SHP77 treated with DMSO at 0.1 percent for 48 hours (cell line): ENCODE measurements around the gene MB.

Experiments
- DNase-seq: peaks from one replicate; lab custom pipeline; 2025; lab: John Stamatoyannopoulos, UW

The MB gene

DNA sequence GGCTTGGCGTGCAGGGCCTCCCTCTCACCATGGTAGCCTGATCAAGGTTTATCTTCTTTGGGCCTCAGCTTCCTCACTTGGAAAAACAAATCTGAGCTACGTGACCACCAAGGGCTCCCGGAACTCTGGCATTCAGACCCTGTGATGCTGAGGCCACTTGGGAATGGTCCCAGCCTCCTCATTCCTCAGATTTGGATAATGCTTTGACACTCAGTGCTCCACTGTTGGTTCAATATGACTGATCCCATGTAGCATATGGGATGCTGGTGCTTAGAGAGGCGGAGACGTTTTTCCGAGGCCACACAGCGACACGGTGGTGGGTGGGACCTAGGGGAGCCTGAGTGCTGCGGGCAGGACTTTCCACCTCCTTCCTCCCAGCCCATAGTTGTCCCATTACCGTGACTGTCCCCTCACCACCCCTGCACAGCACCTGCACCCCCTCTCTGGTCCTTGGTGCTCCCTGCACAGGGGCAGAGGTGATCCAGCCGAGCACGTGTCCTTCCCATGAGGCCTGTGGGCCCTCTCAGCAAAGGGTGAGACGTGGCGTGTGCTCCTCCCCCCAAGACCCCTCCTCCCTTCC is 23.1 kb downstream of the MB start:
- DNase-seq, result no peak

DNA sequence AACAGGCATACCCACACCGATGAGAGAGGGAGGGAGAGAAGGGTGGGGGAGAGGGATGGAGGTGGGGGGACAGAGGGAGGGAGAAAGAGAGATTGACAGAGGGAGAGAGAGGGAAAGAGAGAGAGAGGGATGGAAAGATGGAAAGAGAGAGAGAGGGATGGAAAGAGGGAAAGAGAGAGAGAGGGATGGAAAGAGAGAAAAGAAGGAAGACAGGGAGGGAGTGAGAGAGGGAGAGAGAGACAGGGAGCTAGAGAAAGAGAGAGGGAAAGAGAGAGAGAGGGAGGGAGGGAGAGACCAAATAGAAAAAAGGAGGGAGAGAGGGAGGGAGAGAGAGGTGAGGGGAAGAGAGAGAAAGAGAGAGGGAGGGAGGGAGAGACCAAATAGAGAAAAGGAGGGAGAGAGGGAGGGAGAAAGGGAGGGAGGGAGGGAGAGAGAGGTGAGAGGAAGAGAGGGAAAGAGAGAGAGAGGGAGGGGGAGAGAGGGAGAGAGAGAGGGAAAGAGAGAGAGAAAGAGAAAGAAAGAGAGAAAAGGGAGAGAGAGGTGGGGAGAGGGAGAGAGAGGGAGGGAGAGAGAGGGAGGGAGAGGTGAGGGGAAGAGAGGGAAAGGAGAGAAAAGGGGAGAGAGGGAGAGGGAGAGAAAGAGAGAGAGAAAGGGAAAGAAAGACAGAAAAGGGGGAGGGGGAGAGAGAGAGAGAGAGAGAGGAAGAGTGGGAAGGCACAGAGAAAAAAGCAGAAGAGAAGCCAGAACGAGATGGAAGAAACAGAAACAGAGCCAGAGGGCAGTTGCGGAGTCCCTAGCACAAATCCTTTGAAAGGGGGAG is 23.8 kb downstream of the MB start:
- DNase-seq, result no peak

DNA sequence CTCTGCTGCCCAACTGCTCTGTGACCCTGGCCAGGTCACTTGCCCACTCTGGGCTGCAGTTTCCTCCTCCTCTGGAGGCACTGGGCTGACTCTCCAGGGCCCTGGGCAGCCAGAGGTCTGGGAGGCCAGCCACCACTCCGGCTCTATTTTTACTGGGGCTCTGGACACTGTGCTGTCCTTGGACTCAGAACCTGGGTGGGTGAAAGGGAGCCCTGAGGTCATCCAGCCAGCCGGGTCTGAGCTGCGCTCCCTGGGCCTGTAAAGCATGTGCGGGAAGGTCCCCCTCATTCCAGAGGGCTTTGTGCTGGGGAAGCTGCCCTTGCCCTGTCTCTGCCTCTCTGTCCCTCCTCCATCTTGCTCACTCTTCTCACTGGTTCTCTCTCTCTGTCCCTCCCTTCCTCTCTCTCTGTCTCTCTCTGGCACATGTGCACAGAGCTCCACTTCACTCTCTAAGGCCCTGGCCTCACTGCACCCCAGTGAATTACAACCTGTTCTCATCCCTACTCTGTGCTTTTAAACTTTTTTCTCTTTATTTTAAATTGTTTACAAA is 24.6 kb downstream of the MB start:
- DNase-seq, result no peak

DNA sequence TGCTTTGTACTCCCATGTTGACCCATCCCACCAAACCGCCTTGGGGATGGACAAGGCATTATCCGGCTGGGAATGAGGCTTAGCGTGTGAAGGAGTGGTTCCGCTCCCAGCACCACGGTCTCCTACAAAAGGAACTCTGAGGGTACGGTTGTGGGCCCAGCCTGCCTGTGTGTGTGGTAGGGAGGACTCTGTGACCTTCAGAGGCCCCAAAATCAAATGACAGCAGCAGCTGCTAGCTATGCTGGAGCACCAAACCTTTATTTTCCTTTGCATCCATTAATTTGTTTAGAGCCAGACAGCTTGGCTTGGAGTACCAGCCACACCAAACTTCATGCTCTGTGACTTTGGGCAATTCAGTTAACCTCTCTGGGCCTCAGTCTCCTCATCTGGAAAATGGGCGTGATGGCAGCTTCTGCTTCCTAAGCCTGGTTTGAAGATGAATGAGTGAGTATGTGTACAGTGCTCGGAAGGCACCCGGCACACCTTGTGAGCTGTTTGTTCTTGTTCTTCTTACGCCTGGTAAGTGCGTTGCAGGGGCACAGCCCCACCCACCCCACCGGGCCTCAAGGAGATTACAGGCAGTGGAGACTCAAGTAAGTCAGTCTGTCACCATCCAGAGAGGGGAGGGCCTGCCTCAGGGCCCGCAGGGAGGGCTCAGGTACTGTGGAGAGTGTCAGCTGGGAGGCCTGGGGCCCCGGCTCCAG is 25.3 kb downstream of the MB start:
- DNase-seq, result no peak

DNA sequence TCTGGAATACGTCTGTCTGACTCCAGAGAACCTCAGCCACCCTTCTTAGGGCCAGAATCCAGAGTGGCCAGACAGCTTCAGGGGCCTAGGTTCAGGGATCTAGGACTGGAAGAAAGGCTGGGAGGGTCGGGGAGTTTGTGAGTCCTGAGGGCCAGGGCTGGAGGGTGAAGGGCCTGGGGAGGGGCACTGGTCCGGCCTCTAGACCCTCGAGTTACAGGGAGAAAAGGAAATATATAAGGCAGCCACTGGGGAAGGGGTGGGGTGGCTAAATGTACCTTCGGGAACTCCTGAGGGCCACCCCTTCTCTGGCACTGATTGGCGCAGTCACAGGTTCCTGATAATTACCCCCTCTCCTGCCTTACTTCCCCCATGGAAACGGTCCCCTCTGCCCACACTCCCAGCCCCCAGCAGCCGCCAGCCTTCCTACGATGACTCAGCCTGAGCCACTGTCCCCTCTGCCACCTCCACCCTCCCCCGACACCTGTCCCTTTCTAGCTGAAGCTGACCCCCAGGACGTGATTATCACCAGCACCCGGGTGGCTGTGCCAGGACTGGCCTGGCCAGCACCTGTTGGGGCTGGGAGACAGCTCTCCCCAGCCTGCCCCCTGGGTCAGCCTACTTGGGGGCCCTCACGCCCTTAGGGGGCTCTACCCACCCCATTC is 26.4 kb downstream of the MB start:
- DNase-seq, result no peak

DNA sequence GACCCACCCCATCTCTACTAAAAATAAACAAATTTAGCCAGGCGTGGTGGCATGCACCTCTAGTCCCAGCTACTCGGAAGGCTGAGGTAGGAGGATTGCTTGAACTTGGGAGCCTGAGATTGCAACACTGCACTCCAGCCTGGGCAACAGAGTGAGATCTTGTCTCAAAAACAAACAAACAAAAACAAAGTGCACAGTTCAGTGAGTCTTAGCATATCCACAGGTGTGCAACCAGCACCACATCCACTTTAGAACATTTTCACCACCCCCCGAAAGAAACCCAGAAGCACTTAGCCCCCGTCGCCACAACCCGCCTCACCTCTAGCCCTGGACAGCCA is 27.4 kb downstream of the MB start:
- DNase-seq, result no peak

GRCh38 chr22:35589071-35589755 is 27.9 kb downstream of the MB start:
- no peak for DNase-seq

DNA sequence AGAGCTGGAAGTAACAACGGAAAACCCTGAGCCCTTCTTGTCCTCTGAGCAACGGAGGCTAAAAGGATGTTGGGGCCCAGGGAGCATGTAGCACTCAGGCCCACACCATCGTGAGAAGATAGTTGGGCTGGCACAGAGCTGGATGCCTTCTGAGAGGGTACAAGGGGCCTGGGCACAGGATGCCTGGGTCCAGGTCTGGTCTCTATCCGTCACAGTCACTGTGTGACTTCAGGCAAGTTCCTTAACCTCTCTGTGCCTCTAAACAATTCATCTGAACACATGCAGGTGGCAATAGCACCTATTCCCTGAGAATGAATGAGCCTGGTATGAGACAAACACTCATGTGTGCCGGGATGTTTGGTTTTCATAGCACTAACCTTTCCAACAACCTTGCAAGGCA is 29.2 kb downstream of the MB start:
- no peak for DNase-seq

GRCh38 chr22:35587447-35587870 is 29.7 kb downstream of the MB start:
- no peak for DNase-seq

DNA sequence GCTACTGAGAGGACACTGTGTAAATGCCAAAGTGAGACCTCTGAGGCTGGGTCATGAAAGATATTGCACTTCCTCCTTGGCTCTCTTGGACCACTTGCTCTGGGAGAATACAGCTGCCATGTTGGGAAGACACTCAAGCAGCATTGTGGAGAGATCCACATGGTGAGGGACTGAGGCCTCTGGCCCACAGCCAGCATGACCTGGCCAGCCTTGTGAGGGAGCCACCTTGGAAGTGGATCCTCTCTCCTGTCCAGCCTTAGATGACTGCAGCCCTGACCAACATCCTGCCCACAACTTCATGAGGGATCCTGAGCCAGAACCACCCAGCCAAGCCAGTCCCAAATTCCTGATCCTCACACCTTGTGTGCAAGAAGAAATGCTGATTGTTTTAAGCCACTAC is 30.4 kb downstream of the MB start:
- DNase-seq, result no peak

DNA sequence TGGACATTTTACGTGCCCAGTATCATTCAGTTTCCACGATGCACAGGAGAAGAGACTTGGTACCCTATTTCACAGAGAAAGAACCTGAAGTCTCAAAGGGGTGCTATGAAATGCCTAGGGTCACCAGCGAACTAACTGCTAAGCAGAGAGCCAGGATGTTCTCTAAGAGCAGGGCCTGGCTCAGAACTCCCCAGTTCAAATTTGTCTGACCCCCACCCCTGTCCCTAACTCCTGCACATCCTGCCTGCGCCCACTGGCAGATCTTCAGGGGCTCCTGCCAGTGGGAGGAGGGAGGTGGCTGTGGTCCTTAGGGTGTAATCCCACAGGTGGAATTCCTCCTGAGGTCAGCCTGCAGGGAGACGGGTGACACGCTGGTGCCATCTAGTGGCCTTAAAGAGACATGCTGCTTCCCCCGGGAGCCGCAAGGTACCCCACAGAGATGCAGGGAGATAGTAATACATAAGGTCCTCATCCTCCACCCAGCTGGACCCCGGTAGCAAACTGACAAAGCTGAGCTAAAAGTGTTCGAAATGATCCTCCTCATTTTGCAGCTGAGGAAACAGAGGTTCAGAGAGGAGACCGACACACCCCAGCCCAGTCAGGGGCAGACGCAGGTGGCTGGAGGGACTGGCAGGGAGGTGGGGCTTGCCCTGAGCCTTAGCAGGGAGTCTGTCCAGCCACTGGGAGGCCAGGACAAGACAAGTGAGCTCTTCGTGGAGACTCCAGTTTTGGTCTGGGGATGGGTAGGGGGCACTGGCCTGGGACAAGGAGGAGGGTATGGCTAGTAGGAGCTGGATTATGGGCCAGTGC is 34.1 kb downstream of the MB start:
- peak; percentile 44 for DNase-seq

DNA sequence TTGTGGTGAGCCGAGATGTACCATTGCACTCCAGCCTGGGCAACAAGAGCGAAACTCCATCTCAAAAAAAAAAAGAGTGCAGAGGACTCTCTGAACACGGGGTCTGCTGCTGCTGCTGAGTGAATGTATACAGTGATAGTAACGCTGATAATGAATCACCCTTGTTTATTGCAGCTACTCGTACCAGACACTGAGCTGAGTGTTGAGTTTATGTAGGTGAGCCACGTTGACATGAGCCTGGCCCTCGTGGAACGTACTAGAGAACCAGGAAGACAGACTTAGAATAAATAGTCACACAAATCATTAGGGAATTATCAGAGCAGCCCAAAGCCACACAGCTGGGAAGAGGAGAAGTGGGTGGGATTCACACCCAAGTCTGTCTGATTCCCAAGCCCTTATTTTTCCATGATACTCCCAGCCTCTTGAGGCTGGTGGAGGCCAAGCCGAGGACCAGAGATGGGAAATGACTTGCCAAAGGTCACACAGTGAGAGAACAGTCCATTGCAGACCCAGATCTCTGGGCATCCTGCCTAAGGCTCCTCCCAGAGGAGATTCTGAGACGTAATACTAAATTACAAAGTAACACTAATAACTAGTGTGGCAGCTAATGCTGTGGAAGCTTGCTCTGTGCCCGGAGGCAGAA is 34.8 kb downstream of the MB start:
- no peak for DNase-seq

- no peak for DNase-seq
Observed at GRCh38 chr22:35581023-35581413, 36.1 kb downstream of the MB start.

DNA sequence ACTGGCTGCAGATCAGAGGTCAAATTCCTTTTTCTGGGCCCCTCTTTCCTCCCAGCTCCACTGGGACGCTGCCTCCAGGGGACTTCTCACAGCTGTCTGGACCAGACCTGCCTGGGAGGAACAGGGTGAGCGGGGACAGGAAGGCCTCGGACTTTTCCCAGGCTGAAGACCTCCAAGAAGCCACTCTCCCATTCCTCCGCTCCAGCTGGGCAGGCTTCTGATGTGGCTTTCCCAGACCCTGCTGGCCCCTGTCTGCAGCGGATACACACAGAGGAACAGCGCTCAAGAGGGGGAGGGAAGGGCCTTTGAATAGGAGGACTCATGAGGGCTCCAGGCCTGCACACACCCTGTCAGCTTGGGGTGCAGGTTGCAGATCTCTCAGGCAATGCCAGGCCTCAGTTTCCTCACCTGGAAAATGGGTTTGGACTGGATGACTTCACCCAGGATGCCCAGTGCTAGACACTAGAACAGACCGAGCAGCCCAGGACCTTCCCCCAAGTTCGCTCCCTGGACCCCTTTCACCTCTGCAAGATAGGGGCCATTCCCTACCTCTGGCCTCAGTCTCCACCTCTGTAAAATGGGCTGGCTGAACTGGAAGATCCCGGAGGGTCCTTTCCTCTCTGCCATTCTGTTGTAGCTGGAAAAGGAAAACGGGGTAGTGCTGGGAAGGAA is 36.6 kb downstream of the MB start:
- no peak for DNase-seq

- no peak for DNase-seq
Observed at GRCh38 chr22:35578836-35579575, 38.1 kb downstream of the MB start.

GRCh38 chr22:35577799-35578659 is 39.1 kb downstream of the MB start:
- DNase-seq, result no peak

DNA sequence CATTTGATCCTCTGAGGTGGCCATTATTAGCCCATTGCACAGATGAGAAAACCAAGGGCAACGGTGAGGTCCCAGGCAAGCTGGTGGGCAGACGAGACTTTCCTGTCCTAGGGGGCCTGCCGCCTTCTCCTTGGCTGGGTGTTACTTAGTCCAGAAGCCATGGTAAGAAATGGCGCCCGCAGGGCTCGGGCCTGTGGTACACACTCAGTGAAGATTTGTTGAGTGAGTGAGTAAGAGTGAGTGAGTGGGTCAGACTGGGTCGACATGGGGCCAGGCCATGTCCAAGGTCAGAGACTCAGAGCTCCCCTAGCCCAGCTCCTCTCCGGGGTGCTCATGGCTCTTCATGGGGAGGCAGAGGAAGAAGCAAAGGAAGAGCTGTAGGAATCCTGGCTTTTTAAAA is 40.5 kb downstream of the MB start:
- no peak for DNase-seq

DNA sequence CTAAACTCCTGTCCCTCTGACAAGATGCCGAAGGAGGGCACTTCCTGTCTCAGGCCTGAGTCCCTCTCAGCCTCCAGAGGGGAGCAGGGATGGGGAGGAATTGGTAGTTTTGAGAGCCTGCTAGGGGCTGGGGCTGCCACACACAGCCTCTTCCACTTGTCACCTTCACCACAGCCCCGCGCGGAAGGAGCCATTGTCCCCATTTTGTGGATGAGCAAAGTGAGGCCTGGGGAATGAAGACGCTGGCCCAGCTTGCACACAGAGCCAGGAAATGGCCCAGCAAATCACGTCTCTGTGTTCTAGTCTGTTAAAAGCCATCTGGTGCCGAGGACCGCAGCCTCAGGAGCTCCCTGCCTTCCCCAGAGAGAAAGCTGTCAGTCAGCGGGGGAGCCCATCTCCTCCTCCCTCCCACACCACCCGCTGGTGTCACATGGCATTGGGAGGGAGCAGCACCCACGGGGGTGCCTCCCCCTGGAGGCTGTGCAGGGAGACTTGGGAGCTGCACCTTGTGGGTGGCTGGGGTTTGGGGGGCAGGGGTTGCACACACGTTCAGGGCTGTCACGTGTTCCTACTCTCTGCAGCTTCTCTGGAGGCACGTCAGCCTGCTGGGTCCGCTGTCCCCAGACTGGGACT is 41.9 kb downstream of the MB start:
- DNase-seq, result no peak
